Naive B cell (primary cell): ENCODE measurements around the gene WNT3A. TPM values are rescaled to one million over a fixed set of nuclear protein-coding genes. Genes with fewer than 3 reads are reported as not detected.

Source experiments
- ATAC-seq, 2 donors: fragments of 150-1000 bp; cut with Tn5 transposase; 2 replicates each; pipeline ENCODE4 v1.10.0; 2021; ENCODE audit warnings: low read depth in 2 of 2, mild to moderate bottlenecking in 2 of 2, moderate library complexity in 2 of 2
- DNase-seq: peaks from one replicate; pipeline ENCODE4 v3.0.0; 2022
- H3K27ac Mint-ChIP-seq, 6 donors: one replicate each; pipeline ENCODE4 v1.8.0; 2020 to 2022; ENCODE audit warnings: mild to moderate bottlenecking in 6 of 6, mixed read lengths in 6 of 6, moderate library complexity in 5 of 6, inconsistent platforms in 2 of 6
- H3K27me3 Mint-ChIP-seq, 3 donors: one replicate each; pipeline ENCODE4 v1.8.0; 2021 to 2022; ENCODE audit warnings: mixed read lengths in 3 of 3, mild to moderate bottlenecking in 1 of 3
- H3K36me3 Mint-ChIP-seq, 2 donors: one replicate each; pipeline ENCODE4 v1.8.0; 2020 to 2022; ENCODE audit warnings: mixed read lengths in 2 of 2, inconsistent platforms in 1 of 2, mild to moderate bottlenecking in 1 of 2
- H3K4me1 Mint-ChIP-seq, 3 donors: one replicate each; pipeline ENCODE4 v1.8.0; 2020 to 2022; ENCODE audit warnings: mixed read lengths in 3 of 3, inconsistent platforms in 1 of 3, mild to moderate bottlenecking in 1 of 3, moderate library complexity in 1 of 3
- H3K4me3 Mint-ChIP-seq, 8 donors: one replicate each; pipeline ENCODE4 v1.8.0; 2020 to 2022; ENCODE audit warnings: mild to moderate bottlenecking in 8 of 8, mixed read lengths in 8 of 8, moderate library complexity in 8 of 8, inconsistent platforms in 2 of 8
- H3K9me3 Mint-ChIP-seq, 7 donors: one replicate each; pipeline ENCODE4 v1.8.0; 2020 to 2022; ENCODE audit warnings: mixed read lengths in 7 of 7, mild to moderate bottlenecking in 5 of 7, inconsistent platforms in 2 of 7, moderate library complexity in 1 of 7
- polyA plus RNA-seq, 6 donors: library from polyadenylated mRNA; unstranded; fragments of 300-500 nt; fragmentation: Illumina TruSeq; gene quantifications; one replicate each; pipeline ENCODE4 v1.2.3, GENCODE V29; 2021; ENCODE audit warnings: low read depth in 6 of 6

WNT3A gene
- polyA plus RNA-seq, 6 donors from 2014 or later = not detected

GRCh38 chr1:228062085-228062791, 55.4 kb downstream of the WNT3A start:
- ATAC-seq = no peak
- peaks cover 17 to 81% (median 63%) of the 10 kb centered on the region in 3 donors for H3K27me3 Mint-ChIP-seq
- no peak overlapping the region for H3K27ac Mint-ChIP-seq
- peaks cover 0 to 5% (median 0%) of the 10 kb centered on the region in 7 donors for H3K9me3 Mint-ChIP-seq
- no peak for DNase-seq
- H3K36me3 Mint-ChIP-seq = peaks cover 0 to 8% of the 10 kb centered on the region in 2 donors
- H3K4me3 Mint-ChIP-seq = no peak overlapping the region
- H3K4me1 Mint-ChIP-seq = peaks cover 5 to 16% (median 11%) of the 10 kb centered on the region in 3 donors

GRCh38 chr1:228062812-228063211, 56.0 kb downstream of the WNT3A start:
- peaks cover 5 to 16% (median 11%) of the 10 kb centered on the region in 3 donors for H3K4me1 Mint-ChIP-seq
- H3K27me3 Mint-ChIP-seq = peaks cover 12 to 82% (median 63%) of the 10 kb centered on the region in 3 donors
- H3K27ac Mint-ChIP-seq = no peak overlapping the region
- H3K4me3 Mint-ChIP-seq = no peak overlapping the region
- ATAC-seq (no peak), DNase-seq (no peak)
- peaks cover 0 to 5% (median 0%) of the 10 kb centered on the region in 7 donors for H3K9me3 Mint-ChIP-seq
- H3K36me3 Mint-ChIP-seq = peaks cover 0 to 8% of the 10 kb centered on the region in 2 donors

- peaks cover 5 to 14% (median 11%) of the 10 kb centered on the region in 3 donors for H3K4me1 Mint-ChIP-seq
- H3K36me3 Mint-ChIP-seq = peaks cover 0 to 8% of the 10 kb centered on the region in 2 donors
- DNase-seq = no peak
- H3K27me3 Mint-ChIP-seq = peaks cover 7 to 83% (median 63%) of the 10 kb centered on the region in 3 donors
- no peak for ATAC-seq
- H3K27ac Mint-ChIP-seq = no peak overlapping the region
- H3K4me3 Mint-ChIP-seq = no peak overlapping the region
- H3K9me3 Mint-ChIP-seq = peaks cover 0 to 2% (median 0%) of the 10 kb centered on the region in 7 donors
Measured at GRCh38 chr1:228063251-228064191, 56.7 kb downstream of the WNT3A start.

GRCh38 chr1:228064296-228064695, 57.5 kb downstream of the WNT3A start:
- Mint-ChIP-seq H3K27me3 (peaks cover 6 to 78% (median 64%) of the 10 kb centered on the region in 3 donors), H3K4me3 (no peak overlapping the region), H3K9me3 (peaks cover 0 to 2% (median 0%) of the 10 kb centered on the region in 7 donors), H3K27ac (no peak overlapping the region), H3K4me1 (peaks cover 5 to 13% (median 11%) of the 10 kb centered on the region in 3 donors), H3K36me3 (peaks cover 0 to 8% of the 10 kb centered on the region in 2 donors)
- DNase-seq (no peak), ATAC-seq (no peak)

GRCh38 chr1:228064741-228065542, 58.1 kb downstream of the WNT3A start:
- Mint-ChIP-seq H3K27me3 (peaks cover 6 to 78% (median 64%) of the 10 kb centered on the region in 3 donors), H3K27ac (no peak overlapping the region), H3K4me1 (peaks cover 5 to 11% (median 10%) of the 10 kb centered on the region in 3 donors), H3K9me3 (peaks cover 0 to 2% (median 0%) of the 10 kb centered on the region in 7 donors), H3K36me3 (peaks cover 0 to 8% of the 10 kb centered on the region in 2 donors), H3K4me3 (peak overlapping the region in 1 of 8 donors; percentile 15)
- ATAC-seq = no peak
- no peak for DNase-seq

GRCh38 chr1:228065543-228066347, 58.9 kb downstream of the WNT3A start:
- H3K27me3 Mint-ChIP-seq = peaks cover 6 to 74% (median 58%) of the 10 kb centered on the region in 3 donors

GRCh38 chr1:228066416-228066815, 59.6 kb downstream of the WNT3A start:
- no peak for ATAC-seq
- H3K9me3 Mint-ChIP-seq = no peaks in the 10 kb centered on the region
- no peak overlapping the region for H3K4me3 Mint-ChIP-seq
- H3K27ac Mint-ChIP-seq = peak overlapping the region in 1 of 6 donors; percentile 33
- H3K27me3 Mint-ChIP-seq = peaks cover 0 to 67% (median 52%) of the 10 kb centered on the region in 3 donors
- peaks cover 0 to under 1% of the 10 kb centered on the region in 2 donors for H3K36me3 Mint-ChIP-seq
- no peak for DNase-seq
- peaks cover 0 to 7% (median 7%) of the 10 kb centered on the region in 3 donors for H3K4me1 Mint-ChIP-seq

More at GRCh38 chr1:228065543-228066347, 58.9 kb downstream of the WNT3A start:
- Mint-ChIP-seq H3K4me1 (peaks cover 6 to 9% (median 7%) of the 10 kb centered on the region in 3 donors), H3K4me3 (no peak overlapping the region), H3K27ac (peak overlapping the region in 1 of 6 donors; percentile 33), H3K36me3 (peaks cover 0 to 7% of the 10 kb centered on the region in 2 donors), H3K9me3 (peaks cover 0 to 2% (median 0%) of the 10 kb centered on the region in 7 donors)
- no peak for ATAC-seq
- no peak for DNase-seq

GRCh38 chr1:228066891-228067654, 60.3 kb downstream of the WNT3A start:
- DNase-seq (no peak), ATAC-seq (no peak)
- peak overlapping the region in 1 of 8 donors; percentile 42 for H3K4me3 Mint-ChIP-seq
- H3K36me3 Mint-ChIP-seq = no peaks in the 10 kb centered on the region
- H3K27ac Mint-ChIP-seq = no peak overlapping the region
- H3K9me3 Mint-ChIP-seq = no peaks in the 10 kb centered on the region
- peaks cover 0 to 61% (median 50%) of the 10 kb centered on the region in 3 donors for H3K27me3 Mint-ChIP-seq
- H3K4me1 Mint-ChIP-seq = peaks cover 0 to 11% (median 7%) of the 10 kb centered on the region in 3 donors

GRCh38 chr1:228068359-228068758, 61.6 kb downstream of the WNT3A start:
- Mint-ChIP-seq H3K4me3 (no peak overlapping the region), H3K27ac (no peak overlapping the region), H3K9me3 (no peaks in the 10 kb centered on the region), H3K36me3 (no peaks in the 10 kb centered on the region), H3K4me1 (peaks cover 0 to 13% (median 13%) of the 10 kb centered on the region in 3 donors), H3K27me3 (peaks cover 0 to 49% (median 42%) of the 10 kb centered on the region in 3 donors)
- DNase-seq (no peak), ATAC-seq (no peak)

GRCh38 chr1:228070173-228070572, 63.4 kb downstream of the WNT3A start:
- peaks cover 0 to 38% (median 35%) of the 10 kb centered on the region in 3 donors for H3K27me3 Mint-ChIP-seq
- ATAC-seq (no peak), DNase-seq (no peak)
- H3K36me3 Mint-ChIP-seq = no peaks in the 10 kb centered on the region
- no peaks in the 10 kb centered on the region for H3K9me3 Mint-ChIP-seq
- no peak overlapping the region for H3K4me3 Mint-ChIP-seq
- H3K27ac Mint-ChIP-seq = no peak overlapping the region
- peaks cover 0 to 24% (median 20%) of the 10 kb centered on the region in 3 donors for H3K4me1 Mint-ChIP-seq

- H3K27me3 Mint-ChIP-seq = peaks cover 0 to 32% (median 28%) of the 10 kb centered on the region in 3 donors
- peaks cover 0 to 24% (median 21%) of the 10 kb centered on the region in 3 donors for H3K4me1 Mint-ChIP-seq
- H3K36me3 Mint-ChIP-seq = no peaks in the 10 kb centered on the region
- no peaks in the 10 kb centered on the region for H3K9me3 Mint-ChIP-seq
- no peak overlapping the region for H3K4me3 Mint-ChIP-seq
- ATAC-seq (no peak), DNase-seq (no peak)
- peak overlapping the region in 2 of 6 donors; percentile 56 to 85 for H3K27ac Mint-ChIP-seq
Measured at GRCh38 chr1:228070851-228071250, 64.1 kb downstream of the WNT3A start.
